ENCODE results near the gene EPHA10.

EPHA10 gene

DNA sequence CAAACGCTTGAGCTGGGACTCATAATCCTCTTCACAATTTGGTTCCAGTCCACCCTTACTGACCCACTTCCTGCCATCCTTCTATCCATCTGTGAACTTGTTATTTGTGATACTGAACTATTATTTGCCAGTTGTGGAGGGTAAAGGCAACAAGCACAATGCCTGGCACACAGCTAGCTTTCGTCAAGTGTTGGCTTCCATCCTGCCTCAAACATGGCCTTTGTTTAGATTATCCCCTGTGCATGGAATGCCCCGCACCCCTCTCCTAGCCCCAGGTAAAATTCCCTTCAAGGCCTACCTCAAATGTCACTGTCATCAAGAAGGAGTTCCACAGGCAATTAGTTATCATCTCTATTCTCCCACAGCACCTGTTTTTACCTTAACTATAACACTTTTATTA lies 84.0 kb downstream of the EPHA10 start:
- TF ChIP-seq, protein P1, sequence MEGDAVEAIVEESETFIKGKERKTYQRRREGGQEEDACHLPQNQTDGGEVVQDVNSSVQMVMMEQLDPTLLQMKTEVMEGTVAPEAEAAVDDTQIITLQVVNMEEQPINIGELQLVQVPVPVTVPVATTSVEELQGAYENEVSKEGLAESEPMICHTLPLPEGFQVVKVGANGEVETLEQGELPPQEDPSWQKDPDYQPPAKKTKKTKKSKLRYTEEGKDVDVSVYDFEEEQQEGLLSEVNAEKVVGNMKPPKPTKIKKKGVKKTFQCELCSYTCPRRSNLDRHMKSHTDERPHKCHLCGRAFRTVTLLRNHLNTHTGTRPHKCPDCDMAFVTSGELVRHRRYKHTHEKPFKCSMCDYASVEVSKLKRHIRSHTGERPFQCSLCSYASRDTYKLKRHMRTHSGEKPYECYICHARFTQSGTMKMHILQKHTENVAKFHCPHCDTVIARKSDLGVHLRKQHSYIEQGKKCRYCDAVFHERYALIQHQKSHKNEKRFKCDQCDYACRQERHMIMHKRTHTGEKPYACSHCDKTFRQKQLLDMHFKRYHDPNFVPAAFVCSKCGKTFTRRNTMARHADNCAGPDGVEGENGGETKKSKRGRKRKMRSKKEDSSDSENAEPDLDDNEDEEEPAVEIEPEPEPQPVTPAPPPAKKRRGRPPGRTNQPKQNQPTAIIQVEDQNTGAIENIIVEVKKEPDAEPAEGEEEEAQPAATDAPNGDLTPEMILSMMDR (IDR thresholded peaks at IDR 0.05; ENCODE audit: low read depth, low read length) = no peak
- H3K4me3 ChIP-seq (ENCODE audit: low read depth, low read length) = no peak overlapping the region

DNA sequence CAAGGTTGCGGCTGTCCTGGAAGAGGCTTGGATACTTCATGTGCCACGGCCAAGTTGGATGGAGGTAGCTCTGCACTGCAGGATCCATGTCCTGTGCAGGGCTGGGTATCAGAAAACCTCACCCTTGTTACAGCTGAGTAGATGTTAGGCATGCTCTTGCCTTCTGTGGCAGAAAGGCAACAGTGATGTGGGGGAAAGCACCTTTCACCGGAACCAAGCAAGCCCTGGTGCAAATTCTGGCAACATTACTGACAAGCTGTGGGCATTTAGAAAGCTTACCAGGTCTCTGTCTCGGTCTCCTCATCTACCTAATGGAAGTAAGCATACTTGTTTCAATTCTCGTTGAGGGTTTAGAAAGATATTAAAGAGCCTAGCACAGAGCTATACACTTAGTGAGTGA lies 87.1 kb downstream of the EPHA10 start:
- no peak overlapping the region for H3K4me3 ChIP-seq (ENCODE audit: low read depth, low read length)
- TF ChIP-seq, protein P1 (IDR thresholded peaks at IDR 0.05; ENCODE audit: low read depth, low read length) = no peak

DNA sequence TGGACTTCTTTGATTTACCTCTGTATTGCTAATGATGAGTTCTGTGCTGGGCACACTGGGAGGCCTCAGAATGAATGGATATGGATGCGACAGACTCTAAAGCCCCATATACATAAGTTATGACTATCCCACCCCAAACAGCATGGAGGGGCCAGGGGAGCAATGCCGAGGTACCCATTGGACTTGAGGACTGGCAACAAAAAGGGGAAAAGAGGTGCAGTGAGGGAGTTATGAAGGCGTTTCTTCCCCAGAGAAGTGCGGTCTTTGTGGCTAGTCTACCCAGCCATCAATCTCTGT lies 87.8 kb downstream of the EPHA10 start:
- TF ChIP-seq, protein P1 (IDR thresholded peaks at IDR 0.05; ENCODE audit: low read depth, low read length) = no peak
- no peak overlapping the region for H3K4me3 ChIP-seq (ENCODE audit: low read depth, low read length)

DNA sequence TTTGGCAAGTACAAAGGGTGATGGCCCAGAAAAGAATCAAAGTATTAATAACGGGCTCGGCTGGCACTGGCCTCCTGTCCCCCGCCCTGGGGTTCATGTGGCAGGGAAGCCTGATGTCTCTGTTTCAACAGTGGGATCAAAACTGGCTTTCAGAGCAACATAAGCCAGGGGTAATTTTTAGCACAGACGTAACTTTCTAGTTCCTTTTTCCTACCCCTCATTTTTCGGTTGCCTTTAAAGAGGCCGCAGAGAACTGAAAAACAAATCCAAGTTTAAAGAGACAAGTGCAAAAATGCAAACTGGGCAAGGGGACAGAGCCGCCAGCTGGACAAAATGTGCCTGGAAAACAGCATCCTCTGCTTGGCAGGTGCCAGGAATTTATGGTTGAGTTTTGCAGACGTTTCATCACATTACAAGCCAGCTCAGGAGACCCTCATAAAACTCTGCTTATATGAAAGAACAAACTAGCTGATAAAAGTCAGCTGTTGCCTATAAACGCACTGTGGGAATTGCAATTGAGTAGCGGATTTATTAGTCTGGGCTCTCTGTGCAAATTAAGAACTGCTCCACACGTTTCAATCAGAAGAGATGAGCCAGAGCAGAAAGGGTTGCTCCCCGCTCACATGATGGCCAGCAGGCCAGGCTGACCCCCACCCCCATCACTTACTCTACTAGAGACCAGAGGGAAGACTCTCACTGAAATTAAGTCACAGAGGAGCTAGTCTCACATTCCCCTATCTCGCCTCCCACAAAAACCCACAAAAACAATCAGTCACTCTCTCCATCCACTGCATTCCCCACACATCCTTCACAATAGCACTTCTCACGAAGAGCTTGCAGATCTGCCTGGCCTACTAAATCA lies 88.4 kb downstream of the EPHA10 start:
- TF ChIP-seq, protein P1 (IDR thresholded peaks at IDR 0.05; ENCODE audit: low read depth, low read length) = no peak
- no peak overlapping the region for H3K4me3 ChIP-seq (ENCODE audit: low read depth, low read length)

DNA sequence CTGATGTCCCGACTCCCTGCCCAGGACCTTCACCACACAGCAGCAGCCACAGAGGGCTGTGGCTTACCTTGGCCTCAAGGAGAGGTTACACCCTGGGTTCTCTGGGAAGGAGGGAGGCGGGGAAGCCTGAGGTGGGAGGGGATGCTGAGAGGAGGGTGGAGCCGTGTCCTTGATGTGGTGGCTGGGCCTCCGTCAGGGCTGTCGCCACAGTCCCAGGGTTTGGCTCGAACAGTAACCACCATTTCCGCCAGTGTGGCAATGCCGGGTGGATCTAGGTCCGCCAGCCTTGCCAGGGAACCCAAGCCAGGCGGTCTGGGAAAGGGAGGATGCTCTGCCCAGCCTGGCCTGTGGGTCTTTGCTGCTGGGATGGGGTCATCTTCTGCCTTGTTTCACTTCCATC lies 91.0 kb downstream of the EPHA10 start:
- TF ChIP-seq, protein P1 (IDR thresholded peaks at IDR 0.05; ENCODE audit: low read depth, low read length) = no peak
- H3K4me3 ChIP-seq (ENCODE audit: low read depth, low read length) = no peak overlapping the region

DNA sequence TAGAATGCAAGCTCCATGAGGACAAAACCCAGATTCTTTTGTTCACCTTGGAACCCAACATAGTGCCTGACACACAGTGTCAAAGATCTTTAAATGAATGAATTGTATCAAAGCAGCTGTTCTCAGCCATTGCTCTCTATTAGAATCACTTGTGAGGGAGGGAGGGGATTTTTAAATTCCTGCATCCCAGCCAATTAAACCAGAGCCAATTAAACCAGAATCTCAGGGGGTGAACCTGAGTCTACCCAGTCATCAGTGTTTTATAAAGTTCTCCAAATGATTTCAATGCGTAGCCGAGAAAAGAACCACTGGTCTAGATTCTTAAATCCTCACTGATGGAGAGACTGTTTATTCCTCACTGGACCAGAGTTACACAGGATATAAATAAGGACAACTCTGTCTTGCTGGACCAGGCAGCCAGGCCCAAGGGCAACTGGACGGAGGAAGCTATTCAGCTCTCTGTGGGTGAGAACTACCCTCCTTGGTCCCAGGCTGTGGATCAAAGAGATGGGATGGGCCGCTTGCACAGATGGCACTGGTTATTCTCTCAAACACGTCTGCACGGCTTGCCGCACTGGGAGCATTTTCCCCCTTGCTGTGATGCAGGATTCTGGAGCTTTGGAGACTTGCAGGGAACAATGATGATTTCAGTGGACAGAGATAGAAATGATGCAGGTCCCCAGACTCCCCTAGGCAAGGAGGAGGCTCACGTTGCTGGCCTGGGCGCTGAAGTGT lies 92.6 kb downstream of the EPHA10 start:
- no peak overlapping the region for H3K4me3 ChIP-seq (ENCODE audit: low read depth, low read length)
- TF ChIP-seq, protein P1 (IDR thresholded peaks at IDR 0.05; ENCODE audit: low read depth, low read length) = no peak

DNA sequence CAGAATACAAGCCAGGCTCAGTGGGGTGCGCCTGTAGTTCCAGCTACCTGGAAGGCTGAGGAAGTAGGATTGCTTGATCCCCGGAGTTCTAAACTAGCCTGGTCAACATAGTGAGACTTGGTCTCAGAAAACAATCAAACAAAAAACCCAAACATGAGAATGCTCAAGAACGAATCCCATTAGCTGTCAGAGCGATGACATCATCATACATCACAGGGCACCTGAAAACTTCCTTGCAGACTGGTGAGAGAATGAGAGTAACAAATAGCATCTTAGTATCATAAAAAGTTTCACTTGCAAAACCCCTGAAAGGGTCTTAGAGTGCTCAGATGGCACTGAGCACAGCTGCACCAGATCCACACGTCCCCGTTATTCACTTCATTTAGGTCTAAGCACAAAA lies 93.7 kb downstream of the EPHA10 start:
- TF ChIP-seq, protein P1 (IDR thresholded peaks at IDR 0.05; ENCODE audit: low read depth, low read length) = no peak
- H3K4me3 ChIP-seq (ENCODE audit: low read depth, low read length) = no peak overlapping the region
